Left lung (tissue), 10 donors: Measurements from ENCODE around the gene ATAD3A. TPM values are rescaled to one million over a fixed set of nuclear protein-coding genes. Genes with fewer than 3 reads are reported as not detected.
"Not testable (repeated sequence)": the region's sequence is repeated elsewhere in the genome, so short reads cannot be mapped to it uniquely, and the experiment has no call there.

Source experiments
- ATAC-seq: fragments of 200-7000 bp; cut with Tn5 transposase; one replicate; pipeline ENCODE4 v1.9.1; 2020; ENCODE audit warnings: moderate library complexity
- DNase-seq, 4 donors: peaks; one replicate each; pipeline ENCODE4 v3.0.0-alpha.2; 2013 to 2020
- H3K27ac ChIP-seq, 2 donors: fragments of 200-600 bp; sonication (generic) in 1 of 2; one replicate each; pipeline versions ENCODE4 v1.5.0 to v1.8.0; 2020 to 2021
- H3K27me3 ChIP-seq, 2 donors: fragments of 200-600 bp; sonication (generic) in 1 of 2; one replicate each; pipeline versions ENCODE4 v1.5.0 to v1.8.0; 2020 to 2021
- H3K36me3 ChIP-seq, 2 donors: fragments of 200-600 bp; sonication (generic) in 1 of 2; one replicate each; pipeline versions ENCODE4 v1.5.0 to v1.8.0; 2020 to 2021
- H3K4me1 ChIP-seq, 2 donors: fragments of 200-600 bp; one replicate each; pipeline ENCODE4 v1.8.0; 2021
- H3K4me3 ChIP-seq, 2 donors: fragments of 200-600 bp; sonication (generic) in 1 of 2; one replicate each; pipeline versions ENCODE4 v1.5.0 to v1.8.0; 2020 to 2021; ENCODE audit warnings: mild to moderate bottlenecking in 1 of 2
- H3K9me3 ChIP-seq, 2 donors: fragments of 200-600 bp; sonication (generic) in 1 of 2; one replicate each; pipeline versions ENCODE4 v1.5.0 to v1.8.0; 2020 to 2021
- intact Hi-C, 2 donors: fragments of 100-400 bp; cut with DNase I; formaldehyde crosslinking; loops; one replicate each; pipeline versions ENCODE4 v1.11.2 to v1.14.2; 2022
- polyA plus RNA-seq, 6 donors: library from polyadenylated mRNA; unstranded; fragments of 120-200 nt; gene quantifications; one replicate each; pipeline ENCODE4 v1.2.1, GENCODE V29; 2013; ENCODE audit not compliant: insufficient read length in 6 of 6
- total RNA-seq, 2 donors: library from RNA; stranded (reverse); fragmentation: NEBNext Ultra II Directional; extraction: Animal tissue kit (Norgen Biotek cat#: 25700); gene quantifications; one replicate each; pipeline ENCODE4 v1.2.1, GENCODE V29; 2021
- TF ChIP-seq, protein P1 (sequence below), 2 donors: fragments of 200-600 bp; sonication (generic) in 1 of 2; IDR thresholded peaks; one replicate each; pipeline versions ENCODE4 v1.5.0 to v1.8.0; 2021; ENCODE audit warnings: antibody characterized with exemption in 2 of 2
- donor health status: DM: no; HTN: yes; CAD: no.
- donor health status: DM: no; HTN: no; CAD: no.

The ATAD3A gene
- total and polyA plus RNA-seq, 8 donors: 12.1 to 37.8 (median 20.1) TPM

DNA sequence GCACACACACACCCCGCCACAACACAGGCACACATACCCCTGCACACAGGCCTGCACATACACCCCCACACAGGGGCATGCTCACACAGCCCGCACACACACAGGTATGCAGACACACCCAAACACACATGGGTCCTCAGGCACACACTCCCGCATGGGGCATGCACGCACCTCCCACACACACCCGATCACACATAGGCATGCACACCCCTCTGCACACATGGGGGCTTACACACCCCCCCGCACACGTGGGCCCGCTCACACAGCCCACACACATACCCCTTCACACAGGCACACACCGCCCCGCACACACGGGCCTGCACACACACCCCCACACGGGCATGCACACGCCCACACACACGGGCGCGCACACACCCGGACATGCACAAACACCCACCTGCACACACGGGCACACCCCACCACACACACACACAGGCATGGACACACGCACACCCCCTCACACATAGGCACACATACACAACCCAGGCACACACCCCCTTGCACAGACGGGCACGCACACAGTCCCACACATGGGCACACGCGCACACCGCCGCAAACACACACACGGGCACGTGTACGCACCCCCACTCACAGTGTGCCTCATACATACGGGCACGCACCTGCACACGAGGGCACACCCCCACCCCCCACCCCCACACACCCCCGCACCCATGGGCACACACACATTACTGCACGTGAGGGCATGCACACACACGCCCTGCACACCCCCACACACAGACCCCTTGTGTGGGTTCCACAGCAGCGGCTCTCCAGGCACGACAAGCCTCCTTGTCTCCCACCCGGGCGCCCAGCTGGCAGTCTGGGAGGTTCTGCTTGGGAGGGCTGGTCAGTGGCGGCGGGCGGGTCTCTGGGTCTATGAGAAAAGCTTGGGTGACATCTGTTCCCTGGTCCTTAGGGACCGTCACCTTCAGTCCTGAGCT lies 32.1 kb upstream of the ATAD3A start:
- TF ChIP-seq, protein P1, sequence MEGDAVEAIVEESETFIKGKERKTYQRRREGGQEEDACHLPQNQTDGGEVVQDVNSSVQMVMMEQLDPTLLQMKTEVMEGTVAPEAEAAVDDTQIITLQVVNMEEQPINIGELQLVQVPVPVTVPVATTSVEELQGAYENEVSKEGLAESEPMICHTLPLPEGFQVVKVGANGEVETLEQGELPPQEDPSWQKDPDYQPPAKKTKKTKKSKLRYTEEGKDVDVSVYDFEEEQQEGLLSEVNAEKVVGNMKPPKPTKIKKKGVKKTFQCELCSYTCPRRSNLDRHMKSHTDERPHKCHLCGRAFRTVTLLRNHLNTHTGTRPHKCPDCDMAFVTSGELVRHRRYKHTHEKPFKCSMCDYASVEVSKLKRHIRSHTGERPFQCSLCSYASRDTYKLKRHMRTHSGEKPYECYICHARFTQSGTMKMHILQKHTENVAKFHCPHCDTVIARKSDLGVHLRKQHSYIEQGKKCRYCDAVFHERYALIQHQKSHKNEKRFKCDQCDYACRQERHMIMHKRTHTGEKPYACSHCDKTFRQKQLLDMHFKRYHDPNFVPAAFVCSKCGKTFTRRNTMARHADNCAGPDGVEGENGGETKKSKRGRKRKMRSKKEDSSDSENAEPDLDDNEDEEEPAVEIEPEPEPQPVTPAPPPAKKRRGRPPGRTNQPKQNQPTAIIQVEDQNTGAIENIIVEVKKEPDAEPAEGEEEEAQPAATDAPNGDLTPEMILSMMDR (IDR thresholded peaks at IDR 0.05): no peak
- no peak overlapping the region for H3K27ac ChIP-seq
- peaks cover 0 to 73% of the 10 kb centered on the region in 2 donors for H3K36me3 ChIP-seq
- H3K9me3 ChIP-seq: no peaks in the 10 kb centered on the region
- intact Hi-C loops: loop anchor here in 1 of 2 donors (5.0 kb wide), 1 partner anchor 37 kb away; no protein-coding TSS in a partner anchor
- H3K4me3 ChIP-seq: no peak overlapping the region
- no peaks in the 10 kb centered on the region for H3K27me3 ChIP-seq
- H3K4me1 ChIP-seq: no peaks in the 10 kb centered on the region
- ATAC-seq (no peak), DNase-seq (no peak)

GRCh38 chr1:1480488-1480867 lies 31.5 kb upstream of the ATAD3A start:
- intact Hi-C loops, H3K27ac ChIP-seq, ATAC-seq, DNase-seq, H3K4me1 ChIP-seq, H3K9me3 ChIP-seq, H3K27me3 ChIP-seq, H3K4me3 ChIP-seq: not testable (repeated sequence)
- H3K36me3 ChIP-seq: peaks cover 0 to 80% of the 10 kb centered on the region in 2 donors

DNA sequence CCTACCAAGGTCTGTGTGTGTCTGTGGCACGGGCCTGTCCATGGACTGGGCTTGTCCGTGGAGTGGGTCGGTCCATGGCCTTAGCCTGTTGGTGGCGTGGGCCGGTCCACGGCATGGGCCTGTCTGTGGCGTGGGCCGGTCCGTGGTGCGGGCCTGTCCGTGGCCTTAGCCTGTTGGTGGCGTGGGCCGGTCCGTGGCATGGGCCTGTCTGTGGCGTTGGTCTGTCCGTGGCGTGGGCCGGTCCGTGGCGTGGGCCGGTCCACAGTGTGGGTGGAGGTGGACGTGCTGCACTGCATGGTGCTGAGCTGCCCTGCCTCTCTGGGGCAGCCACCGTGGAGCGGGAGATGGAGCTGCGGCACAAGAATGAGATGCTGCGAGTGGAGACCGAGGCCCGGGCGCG lies 30.2 kb upstream of the ATAD3A start:
- peaks cover 0 to 89% of the 10 kb centered on the region in 2 donors for H3K36me3 ChIP-seq
- H3K9me3 ChIP-seq, ATAC-seq, H3K4me3 ChIP-seq, H3K27ac ChIP-seq, H3K27me3 ChIP-seq, DNase-seq, intact Hi-C loops, H3K4me1 ChIP-seq: not testable (repeated sequence)

DNA sequence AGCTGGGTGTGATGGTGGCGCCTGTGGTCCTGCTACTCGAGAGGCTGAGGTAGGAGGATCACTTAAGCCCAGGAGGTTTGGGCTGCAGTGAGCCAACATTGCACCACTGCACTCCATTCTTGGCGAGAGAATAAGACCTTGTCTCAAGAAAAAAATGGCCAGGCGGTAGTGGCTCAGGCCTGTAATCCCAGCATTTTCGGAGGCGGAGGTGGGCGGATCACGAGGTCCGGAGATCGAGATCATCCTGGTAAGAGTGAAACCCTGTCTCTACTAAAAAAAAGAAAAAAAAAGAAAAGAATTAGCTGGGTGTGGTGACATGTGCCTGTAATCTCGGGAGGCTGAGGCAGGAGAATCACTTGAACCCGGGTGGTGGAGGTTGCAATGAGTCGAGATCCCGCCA lies 29.1 kb upstream of the ATAD3A start:
- H3K27ac ChIP-seq: no peak overlapping the region
- DNase-seq: no peak
- intact Hi-C loops: no loop called here
- no peak for ATAC-seq
- H3K27me3 ChIP-seq: no peaks in the 10 kb centered on the region
- H3K4me1 ChIP-seq: no peaks in the 10 kb centered on the region
- H3K36me3 ChIP-seq: peaks cover 0 to 89% of the 10 kb centered on the region in 2 donors
- H3K9me3 ChIP-seq: no peaks in the 10 kb centered on the region
- H3K4me3 ChIP-seq: no peak overlapping the region
- TF ChIP-seq, protein P1 (IDR thresholded peaks at IDR 0.05): no peak

DNA sequence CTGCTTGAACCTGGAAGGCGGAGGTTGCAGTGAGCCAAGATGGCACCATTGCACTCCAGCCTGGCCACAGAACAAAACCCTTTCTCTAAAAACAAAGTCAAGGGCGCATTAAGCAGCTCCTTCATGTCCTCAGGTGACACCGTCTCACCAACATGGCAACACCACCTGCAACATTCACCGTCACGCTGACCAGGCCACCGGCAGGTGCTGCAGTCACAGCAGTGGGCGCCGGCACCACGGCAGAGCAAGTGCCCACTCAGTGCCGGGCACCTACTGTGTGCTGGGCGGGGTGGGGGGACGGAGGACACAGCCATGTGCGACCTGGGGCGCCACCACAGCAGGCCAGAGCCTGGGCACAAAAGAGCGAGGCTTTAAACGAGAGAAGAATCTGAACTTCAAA lies 28.2 kb upstream of the ATAD3A start:
- TF ChIP-seq, protein P1 (IDR thresholded peaks at IDR 0.05): no peak
- Histone ChIP-seq H3K27ac (no peak overlapping the region), H3K27me3 (no peaks in the 10 kb centered on the region), H3K4me3 (no peak overlapping the region), H3K4me1 (no peaks in the 10 kb centered on the region), H3K9me3 (no peaks in the 10 kb centered on the region), H3K36me3 (peaks cover 0 to 91% of the 10 kb centered on the region in 2 donors)
- intact Hi-C loops: no loop called here
- DNase-seq (no peak), ATAC-seq (no peak)

GRCh38 chr1:1484976-1485750 lies 26.8 kb upstream of the ATAD3A start:
- H3K4me3 ChIP-seq, DNase-seq, H3K4me1 ChIP-seq, H3K27ac ChIP-seq, H3K27me3 ChIP-seq, ATAC-seq, intact Hi-C loops, H3K9me3 ChIP-seq: not testable (repeated sequence)
- H3K36me3 ChIP-seq: peaks cover 0 to 93% of the 10 kb centered on the region in 2 donors

DNA sequence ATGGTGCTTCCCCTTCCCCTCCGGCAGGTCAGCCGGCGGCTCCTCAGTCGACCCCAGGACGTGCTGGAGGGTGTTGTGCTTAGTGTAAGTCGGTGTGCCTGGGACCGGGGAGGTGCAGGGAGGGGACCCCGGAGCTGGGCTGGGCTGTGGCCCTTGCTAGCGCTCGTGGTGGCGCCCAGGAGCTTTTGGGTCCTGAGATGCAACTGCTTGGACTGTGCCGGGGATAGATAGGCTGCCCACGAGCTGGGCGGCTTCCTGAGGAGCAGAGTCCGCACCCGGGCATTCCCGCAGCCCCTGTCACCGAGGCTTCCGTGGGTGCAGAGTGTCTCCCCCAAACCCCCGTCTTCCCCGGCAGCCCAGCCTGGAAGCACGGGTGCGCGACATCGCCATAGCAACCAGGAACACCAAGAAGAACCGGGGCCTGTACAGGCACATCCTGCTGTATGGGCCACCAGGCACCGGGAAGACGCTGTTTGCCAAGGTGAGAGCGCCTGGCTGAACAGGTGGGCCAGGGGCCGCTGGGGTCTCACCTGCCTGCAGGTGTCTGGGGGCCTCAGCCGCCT lies 26.1 kb upstream of the ATAD3A start:
- ATAC-seq, H3K4me3 ChIP-seq, DNase-seq, intact Hi-C loops, H3K27ac ChIP-seq, H3K27me3 ChIP-seq, H3K4me1 ChIP-seq, H3K9me3 ChIP-seq: not testable (repeated sequence)
- H3K36me3 ChIP-seq: peaks cover 0 to 93% of the 10 kb centered on the region in 2 donors
